Panc1 (cell line): Measurements from ENCODE around the gene DLGAP1. TPM values are rescaled to one million over a fixed set of nuclear protein-coding genes. Genes with fewer than 3 reads are reported as not detected.
A peak's percentile ranks its signal among the peaks of the same experiment; 100 is the strongest.

Experiments used
- ATAC-seq: fragments of 200-7000 bp; cut with Tn5 transposase; 2 replicates; pipeline ENCODE4 v1.9.1; 2020; ENCODE audit warnings: mild to moderate bottlenecking, moderate library complexity
- BruUV-seq: library from RNA; stranded (reverse); fragments of 400-500 nt; replicated peaks from 2 replicates; lab custom pipeline; 2021; lab: Mats Ljungman, UMichigan
- CTCF ChIA-PET: fragments of 300-600 bp; sonication (Branson Sonifier 250); formaldehyde crosslinking; loops from one replicate; lab custom pipeline; 2022; ENCODE audit warnings: antibody characterized with exemption; lab: Charles Lee
- POLR2A ChIA-PET: fragments of 300-600 bp; sonication (Branson Sonifier 250); formaldehyde crosslinking; loops from one replicate; lab custom pipeline; 2022; ENCODE audit warnings: antibody characterized with exemption; lab: Charles Lee
- DNase-seq: peaks from one replicate; pipeline ENCODE4 v3.0.0-alpha.2; 2010; ENCODE audit warnings: low read depth, low spot score
- H3K27ac ChIP-seq: 2 replicates; pipeline ENCODE4 v1.5.1; 2011; ENCODE audit warnings: mild to moderate bottlenecking, low read length, inconsistent platforms
- H3K27me3 ChIP-seq: fragments of 200-500 bp; sonication (Bioruptor generic); 2 replicates; pipeline ENCODE4 v1.6.0; 2014; ENCODE audit warnings: low read length, inconsistent platforms; ENCODE audit not compliant: control insufficient read depth, insufficient read depth
- H3K36me3 ChIP-seq: fragments of 200-500 bp; sonication (Bioruptor generic); 2 replicates; pipeline ENCODE4 v1.5.1; 2014; ENCODE audit warnings: inconsistent platforms, mild to moderate bottlenecking, low read length, moderate library complexity; ENCODE audit not compliant: control insufficient read depth, insufficient read depth
- H3K4me1 ChIP-seq: 2 replicates; pipeline ENCODE4 v1.5.1; 2011; ENCODE audit warnings: inconsistent platforms, mild to moderate bottlenecking, low read length, moderate library complexity; ENCODE audit not compliant: control insufficient read depth, insufficient read depth
- H3K4me3 ChIP-seq, 2 experiments: 2 replicates each; pipeline ENCODE4 v1.5.1; 2011 to 2012; ENCODE audit warnings: low read depth in 2 of 2, low read length in 2 of 2, mild to moderate bottlenecking in 2 of 2, inconsistent platforms in 1 of 2, moderate library complexity in 1 of 2
- H3K9me3 ChIP-seq: fragments of 200-500 bp; sonication (Bioruptor generic); 2 replicates; pipeline ENCODE4 v1.5.1; 2014; ENCODE audit warnings: low read depth, mild to moderate bottlenecking, inconsistent platforms, low read length, moderate library complexity; ENCODE audit not compliant: control insufficient read depth, insufficient read depth
- POLR2AphosphoS5 ChIP-seq: IDR thresholded peaks from 2 replicates; pipeline ENCODE4 v1.6.1; 2012; ENCODE audit warnings: mild to moderate bottlenecking, low read depth, low read length, moderate library complexity
- SIN3A ChIP-seq: IDR thresholded peaks from 2 replicates; pipeline ENCODE4 v1.6.1; 2012; ENCODE audit warnings: low read depth, mild to moderate bottlenecking, low read length, moderate library complexity, borderline replicate concordance; ENCODE audit not compliant: insufficient read depth
- TCF7L2 ChIP-seq: IDR thresholded peaks from 2 replicates; pipeline ENCODE4 v1.6.1; 2011; ENCODE audit warnings: mild to moderate bottlenecking, low read depth, low read length, inconsistent platforms
- in situ Hi-C: cut with HindIII; loops from 2 replicates; pipeline ENCODE4 v1.10.0; 2016; ENCODE audit warnings: low sequenced_read_pairs, low pct_unique_long_range_greater_than_20kb
- intact Hi-C: fragments of 100-400 bp; cut with micrococcal nuclease; formaldehyde crosslinking; loops from one replicate; pipeline ENCODE4 v1.10.0; 2022; ENCODE audit not compliant: unreplicated experiment
- total RNA-seq: library from RNA; stranded (reverse); gene quantifications from one replicate; pipeline ENCODE4 v1.2.1, GENCODE V29; 2021; ENCODE audit not compliant: unreplicated experiment
- TF ChIP-seq, protein P1 (sequence below): fragments of 450-650 bp; IDR thresholded peaks from 2 replicates; pipeline ENCODE4 v1.5.1; 2017; ENCODE audit warnings: mild to moderate bottlenecking
- TF ChIP-seq, protein P2 (sequence below), 2 experiments: IDR thresholded peaks; 2 replicates each; pipeline ENCODE4 v1.6.1; 2011 to 2012; ENCODE audit warnings: low read depth in 2 of 2, control low read depth in 1 of 2, low read length in 1 of 2, mild to moderate bottlenecking in 1 of 2, moderate library complexity in 1 of 2; ENCODE audit not compliant: insufficient read depth in 1 of 2

DLGAP1 gene
- total RNA-seq, 1 experiment from 2014 or later: 1.8 TPM

- no peaks in the 10 kb centered on the region for H3K9me3 ChIP-seq
- in situ Hi-C loops: no loop called here
- no TSS peak for BruUV-seq
- CTCF ChIA-PET: interaction anchor here (0.5 kb wide), 1 partner anchor 82 kb away, joined by 11 read pairs; no protein-coding TSS in a partner anchor
- no peaks in the 10 kb centered on the region for H3K27me3 ChIP-seq
- peaks cover 65% of the 10 kb centered on the region for H3K4me1 ChIP-seq
- H3K27ac ChIP-seq: peak overlapping the region; percentile 100
- ATAC-seq (peak; percentile 82), DNase-seq (no peak)
- no peak overlapping the region for H3K4me3 ChIP-seq
- intact Hi-C loops: no loop called here
- POLR2A ChIA-PET: interaction anchor here (0.7 kb wide), 1 partner anchor 22 kb away, joined by 4 read pairs; no protein-coding TSS in a partner anchor
- TF ChIP-seq TCF7L2 (no peak), POLR2AphosphoS5 (peak; percentile 65; the same call in 1 of the 2 replicates)
- no peaks in the 10 kb centered on the region for H3K36me3 ChIP-seq
These were observed 943.1 kb downstream of the DLGAP1 start for GRCh38 chr18:3511980-3512379.

- ChIA-PET POLR2A (no interaction called here), CTCF (no interaction called here)
- intact Hi-C loops: no loop called here
- no peak for DNase-seq
- no peaks in the 10 kb centered on the region for H3K36me3 ChIP-seq
- ATAC-seq: no peak
- no peaks in the 10 kb centered on the region for H3K9me3 ChIP-seq
- H3K27me3 ChIP-seq: no peaks in the 10 kb centered on the region
- no TSS peak for BruUV-seq
- peak overlapping the region; percentile 100 for H3K27ac ChIP-seq
- in situ Hi-C loops: no loop called here
- H3K4me3 ChIP-seq: no peak overlapping the region
- H3K4me1 ChIP-seq: peaks cover 71% of the 10 kb centered on the region
- TF ChIP-seq TCF7L2 (no peak), POLR2AphosphoS5 (no peak), SIN3A (no peak)
- TF ChIP-seq, protein P1, sequence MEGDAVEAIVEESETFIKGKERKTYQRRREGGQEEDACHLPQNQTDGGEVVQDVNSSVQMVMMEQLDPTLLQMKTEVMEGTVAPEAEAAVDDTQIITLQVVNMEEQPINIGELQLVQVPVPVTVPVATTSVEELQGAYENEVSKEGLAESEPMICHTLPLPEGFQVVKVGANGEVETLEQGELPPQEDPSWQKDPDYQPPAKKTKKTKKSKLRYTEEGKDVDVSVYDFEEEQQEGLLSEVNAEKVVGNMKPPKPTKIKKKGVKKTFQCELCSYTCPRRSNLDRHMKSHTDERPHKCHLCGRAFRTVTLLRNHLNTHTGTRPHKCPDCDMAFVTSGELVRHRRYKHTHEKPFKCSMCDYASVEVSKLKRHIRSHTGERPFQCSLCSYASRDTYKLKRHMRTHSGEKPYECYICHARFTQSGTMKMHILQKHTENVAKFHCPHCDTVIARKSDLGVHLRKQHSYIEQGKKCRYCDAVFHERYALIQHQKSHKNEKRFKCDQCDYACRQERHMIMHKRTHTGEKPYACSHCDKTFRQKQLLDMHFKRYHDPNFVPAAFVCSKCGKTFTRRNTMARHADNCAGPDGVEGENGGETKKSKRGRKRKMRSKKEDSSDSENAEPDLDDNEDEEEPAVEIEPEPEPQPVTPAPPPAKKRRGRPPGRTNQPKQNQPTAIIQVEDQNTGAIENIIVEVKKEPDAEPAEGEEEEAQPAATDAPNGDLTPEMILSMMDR: no peak
- TF ChIP-seq, protein P2, sequence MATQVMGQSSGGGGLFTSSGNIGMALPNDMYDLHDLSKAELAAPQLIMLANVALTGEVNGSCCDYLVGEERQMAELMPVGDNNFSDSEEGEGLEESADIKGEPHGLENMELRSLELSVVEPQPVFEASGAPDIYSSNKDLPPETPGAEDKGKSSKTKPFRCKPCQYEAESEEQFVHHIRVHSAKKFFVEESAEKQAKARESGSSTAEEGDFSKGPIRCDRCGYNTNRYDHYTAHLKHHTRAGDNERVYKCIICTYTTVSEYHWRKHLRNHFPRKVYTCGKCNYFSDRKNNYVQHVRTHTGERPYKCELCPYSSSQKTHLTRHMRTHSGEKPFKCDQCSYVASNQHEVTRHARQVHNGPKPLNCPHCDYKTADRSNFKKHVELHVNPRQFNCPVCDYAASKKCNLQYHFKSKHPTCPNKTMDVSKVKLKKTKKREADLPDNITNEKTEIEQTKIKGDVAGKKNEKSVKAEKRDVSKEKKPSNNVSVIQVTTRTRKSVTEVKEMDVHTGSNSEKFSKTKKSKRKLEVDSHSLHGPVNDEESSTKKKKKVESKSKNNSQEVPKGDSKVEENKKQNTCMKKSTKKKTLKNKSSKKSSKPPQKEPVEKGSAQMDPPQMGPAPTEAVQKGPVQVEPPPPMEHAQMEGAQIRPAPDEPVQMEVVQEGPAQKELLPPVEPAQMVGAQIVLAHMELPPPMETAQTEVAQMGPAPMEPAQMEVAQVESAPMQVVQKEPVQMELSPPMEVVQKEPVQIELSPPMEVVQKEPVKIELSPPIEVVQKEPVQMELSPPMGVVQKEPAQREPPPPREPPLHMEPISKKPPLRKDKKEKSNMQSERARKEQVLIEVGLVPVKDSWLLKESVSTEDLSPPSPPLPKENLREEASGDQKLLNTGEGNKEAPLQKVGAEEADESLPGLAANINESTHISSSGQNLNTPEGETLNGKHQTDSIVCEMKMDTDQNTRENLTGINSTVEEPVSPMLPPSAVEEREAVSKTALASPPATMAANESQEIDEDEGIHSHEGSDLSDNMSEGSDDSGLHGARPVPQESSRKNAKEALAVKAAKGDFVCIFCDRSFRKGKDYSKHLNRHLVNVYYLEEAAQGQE (IDR thresholded peaks at IDR 0.05; ENCODE audit: insufficient read depth in 1 of 2, low read depth in 2 of 2, low read length in 1 of 2): no peak
These were observed 944.2 kb downstream of the DLGAP1 start for GRCh38 chr18:3510896-3511295.

DNA sequence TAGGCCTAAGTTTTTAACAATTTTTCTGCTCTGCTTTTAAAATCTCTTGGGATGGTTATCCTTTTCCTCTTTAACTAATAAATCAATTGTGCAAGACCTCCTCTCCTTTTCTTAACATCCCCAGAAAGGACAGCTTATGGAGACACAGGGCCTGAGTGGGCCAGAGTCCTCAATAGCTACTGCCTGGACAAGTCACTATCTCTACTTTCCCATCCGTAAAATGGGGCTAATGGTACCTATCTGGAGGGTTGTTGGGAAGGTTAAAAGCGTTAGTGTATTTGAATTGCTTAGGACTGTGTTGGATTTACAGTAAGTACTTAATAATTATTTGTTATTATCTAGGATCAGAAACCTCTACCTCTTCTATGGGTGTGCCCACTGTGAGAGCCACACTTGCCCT lies 945.1 kb downstream of the DLGAP1 start:
- Histone ChIP-seq H3K27ac (peak overlapping the region; percentile 100), H3K4me1 (peaks cover 71% of the 10 kb centered on the region), H3K9me3 (no peaks in the 10 kb centered on the region), H3K27me3 (no peaks in the 10 kb centered on the region), H3K4me3 (no peak overlapping the region), H3K36me3 (no peaks in the 10 kb centered on the region)
- in situ Hi-C loops: no loop called here
- intact Hi-C loops: no loop called here
- ChIA-PET POLR2A (no interaction called here), CTCF (no interaction called here)
- BruUV-seq: no TSS peak
- ATAC-seq: no peak
- no peak for DNase-seq
- TF ChIP-seq, protein P1: no peak
- no peak for TF ChIP-seq SIN3A
- TF ChIP-seq POLR2AphosphoS5: no peak
- TF ChIP-seq, protein P2 (IDR thresholded peaks at IDR 0.05; ENCODE audit: insufficient read depth in 1 of 2, low read depth in 2 of 2, low read length in 1 of 2): no peak
- TF ChIP-seq TCF7L2: no peak
